HCT116 (cell line): ENCODE data around the gene HACD1. TPM values are rescaled to one million over a fixed set of nuclear protein-coding genes. Genes with fewer than 3 reads are reported as not detected.
A peak's percentile ranks its signal among the peaks of the same experiment; 100 is the strongest.

ENCODE experiments used
- ATAC-seq: fragments of 200-7000 bp; cut with Tn5 transposase; 2 replicates; pipeline ENCODE4 v1.9.1; 2020; ENCODE audit warnings: mild to moderate bottlenecking, moderate library complexity
- BruUV-seq: library from RNA; stranded (reverse); fragments of 400-500 nt; replicated peaks from 2 replicates; lab custom pipeline; 2021; lab: Mats Ljungman, UMichigan
- CTCF ChIA-PET: fragments of 300-600 bp; sonication (Branson Sonifier 250); formaldehyde crosslinking; loops from one replicate; lab custom pipeline; 2021; ENCODE audit warnings: antibody characterized with exemption; lab: Charles Lee
- POLR2A ChIA-PET: fragments of 300-600, 350-600 bp; sonication (Branson Sonifier 250); formaldehyde crosslinking; loops from one replicate; lab custom pipeline; 2021; ENCODE audit warnings: antibody characterized with exemption; lab: Charles Lee
- RAD21 ChIA-PET, 2 experiments: fragments of 300-600 bp; sonication (Branson Sonifier 250); formaldehyde crosslinking; loops; one replicate each; lab custom pipeline; 2023; ENCODE audit warnings: low total read pairs in 2 of 2; ENCODE audit not compliant: uncharacterized antibody in 2 of 2, unreplicated experiment in 2 of 2, low non-redundant PET in 1 of 2; lab: Charles Lee
- DNase-seq: peaks from one replicate; pipeline ENCODE4 v3.0.0-alpha.2; 2010; ENCODE audit warnings: low read depth, low spot score
- H2AFZ ChIP-seq: fragments of 200-600 bp; shearing (Covaris generic), sonication (generic); 2 replicates; pipeline ENCODE4 v1.6.1; 2017; ENCODE audit warnings: low read depth, mixed run types, mixed read lengths, antibody characterized with exemption, low read length; ENCODE audit not compliant: poor library complexity, severe bottlenecking
- H3K27ac ChIP-seq: 2 replicates; pipeline ENCODE4 v1.5.1; 2012; ENCODE audit warnings: low read depth, low read length
- H3K27me3 ChIP-seq: fragments of 200-600 bp; sonication (generic); 2 replicates; pipeline ENCODE4 v1.6.1; 2016; ENCODE audit warnings: mixed run types, low read length, mixed read lengths; ENCODE audit not compliant: insufficient read depth
- H3K36me3 ChIP-seq, 2 experiments: fragments of 200-500 bp in 1 of 2; fragments of 200-600 bp in 1 of 2; sonication (Bioruptor generic) in 1 of 2; sonication (generic) in 1 of 2; 2 replicates each; pipeline versions ENCODE4 v1.5.1 to v1.6.1; 2014 to 2016; ENCODE audit warnings: low read length in 2 of 2, inconsistent platforms in 1 of 2, mixed read lengths in 1 of 2, mixed run types in 1 of 2; ENCODE audit not compliant: insufficient read depth in 2 of 2, control insufficient read depth in 1 of 2
- H3K4me1 ChIP-seq, 2 experiments: fragments of 200-600 bp in 1 of 2; sonication (generic) in 1 of 2; 2 replicates each; pipeline versions ENCODE4 v1.5.1 to v1.6.1; 2012 to 2017; ENCODE audit warnings: low read length in 2 of 2, inconsistent platforms in 1 of 2, mild to moderate bottlenecking in 1 of 2, mixed read lengths in 1 of 2, mixed run types in 1 of 2, moderate library complexity in 1 of 2; ENCODE audit not compliant: insufficient read depth in 2 of 2, control insufficient read depth in 1 of 2
- H3K4me2 ChIP-seq: fragments of 200-600 bp; sonication (generic); 2 replicates; pipeline ENCODE4 v1.6.1; 2017; ENCODE audit warnings: mixed run types, low read length, mixed read lengths
- H3K4me3 ChIP-seq, 2 experiments: fragments of 200-600 bp in 1 of 2; sonication (generic) in 1 of 2; replicated peaks in 1 of 2; 2 replicates each; pipeline ENCODE4 v1.5.1; 2011 to 2016; ENCODE audit warnings: low read length in 2 of 2, control low read depth in 1 of 2, low read depth in 1 of 2, mild to moderate bottlenecking in 1 of 2, mixed read lengths in 1 of 2, mixed run types in 1 of 2
- H3K79me2 ChIP-seq: fragments of 200-600 bp; sonication (generic); 2 replicates; pipeline ENCODE4 v1.6.1; 2017; ENCODE audit warnings: mild to moderate bottlenecking, mixed run types, low read length, moderate library complexity, mixed read lengths; ENCODE audit not compliant: insufficient read depth
- H3K9ac ChIP-seq: fragments of 200-600 bp; sonication (generic); 2 replicates; pipeline ENCODE4 v1.6.1; 2016; ENCODE audit warnings: low read length, mixed read lengths
- H3K9me2 ChIP-seq: fragments of 200-600 bp; sonication (generic), shearing (Covaris generic); 2 replicates; pipeline ENCODE4 v1.6.1; 2017; ENCODE audit warnings: mixed run types, mild to moderate bottlenecking, moderate library complexity; ENCODE audit not compliant: insufficient read depth
- H3K9me3 ChIP-seq, 2 experiments: fragments of 200-500 bp in 1 of 2; fragments of 200-600 bp in 1 of 2; sonication (Bioruptor generic) in 1 of 2; sonication (generic) in 1 of 2; 2 replicates each; pipeline ENCODE4 v1.6.1; 2014 to 2017; ENCODE audit warnings: low read length in 2 of 2, mixed read lengths in 2 of 2, inconsistent platforms in 1 of 2, low read depth in 1 of 2, mild to moderate bottlenecking in 1 of 2, mixed run types in 1 of 2, moderate library complexity in 1 of 2; ENCODE audit not compliant: control insufficient read depth in 1 of 2, insufficient read depth in 1 of 2
- H4K20me1 ChIP-seq: fragments of 200-600 bp; sonication (generic), shearing (Covaris generic); 2 replicates; pipeline ENCODE4 v1.6.1; 2017; ENCODE audit warnings: mixed run types, mild to moderate bottlenecking, moderate library complexity; ENCODE audit not compliant: insufficient read depth
- ATF3 ChIP-seq: IDR thresholded peaks from 2 replicates; pipeline ENCODE4 v1.6.1; 2012
- CBX3 ChIP-seq: IDR thresholded peaks from 2 replicates; pipeline ENCODE4 v1.6.1; 2012; ENCODE audit warnings: low read depth
- CEBPB ChIP-seq: IDR thresholded peaks from 2 replicates; pipeline ENCODE4 v1.6.1; 2012; ENCODE audit warnings: low read depth
- CTCF ChIP-seq, 3 experiments: fragments of 200-600 bp in 1 of 3; sonication (generic) in 1 of 3; IDR thresholded peaks in 2 of 3; conservative IDR thresholded peaks in 1 of 3; 2 replicates each; pipeline ENCODE4 v1.5.1; 2012 to 2017; ENCODE audit warnings: low read depth in 2 of 3, low read length in 2 of 3, antibody characterized with exemption in 1 of 3, borderline replicate concordance in 1 of 3, control low read depth in 1 of 3, mild to moderate bottlenecking in 1 of 3, mixed read lengths in 1 of 3, mixed run types in 1 of 3, moderate library complexity in 1 of 3; ENCODE audit not compliant: insufficient read depth in 1 of 3
- EGR1 ChIP-seq: IDR thresholded peaks from 2 replicates; pipeline ENCODE4 v1.6.1; 2012; ENCODE audit warnings: low read depth
- ELF1 ChIP-seq: IDR thresholded peaks from 2 replicates; pipeline ENCODE4 v1.6.1; 2012; ENCODE audit warnings: low read depth, borderline replicate concordance
- JUND ChIP-seq: IDR thresholded peaks from 2 replicates; pipeline ENCODE4 v1.6.1; 2012
- POLR2A ChIP-seq: IDR thresholded peaks from 2 replicates; pipeline ENCODE4 v1.7.0; 2011; ENCODE audit warnings: borderline replicate concordance; ENCODE audit not compliant: insufficient read depth, insufficient read length; ENCODE audit errors: extremely low read depth
- RAD21 ChIP-seq: IDR thresholded peaks from 2 replicates; pipeline ENCODE4 v1.6.1; 2012; ENCODE audit warnings: low read depth, mild to moderate bottlenecking
- REST ChIP-seq: IDR thresholded peaks from 2 replicates; pipeline ENCODE4 v1.6.1; 2012; ENCODE audit warnings: low read depth
- SRF ChIP-seq: IDR thresholded peaks from 2 replicates; pipeline ENCODE4 v1.6.1; 2012; ENCODE audit warnings: low read depth
- ZBTB33 ChIP-seq: IDR thresholded peaks from 2 replicates; pipeline ENCODE4 v1.6.1; 2011; ENCODE audit warnings: mild to moderate bottlenecking, low read length, moderate library complexity; ENCODE audit not compliant: insufficient replicate concordance; ENCODE audit errors: extremely low read depth
- ZNF274 ChIP-seq: fragments of 200-500 bp; sonication (Bioruptor generic); IDR thresholded peaks from 2 replicates; pipeline ENCODE4 v1.6.1; 2014; ENCODE audit warnings: mild to moderate bottlenecking, low read depth, low read length, inconsistent platforms
- intact Hi-C: fragments of 100-400 bp; cut with micrococcal nuclease; formaldehyde crosslinking; loops from 2 replicates; pipeline ENCODE4 v1.10.0; 2022
- total RNA-seq: library from RNA; stranded (reverse); gene quantifications from one replicate; pipeline ENCODE4 v1.2.1, GENCODE V29; 2021; ENCODE audit not compliant: unreplicated experiment

HACD1 gene
- total RNA-seq, 1 experiment from 2014 or later: 21.6 TPM

- Histone ChIP-seq H3K4me3 (no peak overlapping the region), H3K27ac (no peak overlapping the region), H3K36me3 (no peaks in the 10 kb centered on the region), H3K79me2 (no peaks in the 10 kb centered on the region), H3K9me3 (no peaks in the 10 kb centered on the region), H3K27me3 (no peaks in the 10 kb centered on the region), H4K20me1 (no peaks in the 10 kb centered on the region), H3K9ac (no peak overlapping the region), H3K9me2 (no peaks in the 10 kb centered on the region), H3K4me1 (no peaks in the 10 kb centered on the region), H3K4me2 (no peak overlapping the region), H2AFZ (no peak overlapping the region)
- intact Hi-C loops: loop anchor here (1.0 to 10.0 kb wide), 5 partner anchors 164 to 1722 kb away; no protein-coding TSS in a partner anchor
- ChIA-PET CTCF (no interaction called here), POLR2A (no interaction called here), RAD21 (no interaction called here)
- no peak for TF ChIP-seq EGR1
- no peak for TF ChIP-seq ATF3
- TF ChIP-seq RAD21: peak; percentile 59
- no peak for TF ChIP-seq CEBPB
- TF ChIP-seq ELF1: no peak
- no peak for TF ChIP-seq SRF
- TF ChIP-seq POLR2A: no peak
- TF ChIP-seq REST: no peak
- TF ChIP-seq CBX3: no peak
- TF ChIP-seq CTCF (IDR thresholded peaks at IDR 0.05 in 2 of 3, conservative IDR thresholded peaks at IDR 0.05 in 1 of 3; ENCODE audit: borderline replicate concordance in 1 of 3, insufficient read depth in 1 of 3, low read depth in 2 of 3, low read length in 2 of 3): peak; percentile 38 to 47 (median 42); a peak in 4 of 6 replicates
- TF ChIP-seq ZBTB33: no peak
- no peak for TF ChIP-seq ZNF274
- TF ChIP-seq JUND: no peak
- peak; percentile 13 for DNase-seq
- ATAC-seq: peak; percentile 79
- no TSS peak for BruUV-seq
Observed at GRCh38 chr10:17599089-17599488, 18.1 kb downstream of the HACD1 start.
